LHCN-M2 (cell line): ENCODE results near the gene VPS45. TPM values are rescaled to one million over a fixed set of nuclear protein-coding genes. Genes with fewer than 3 reads are reported as not detected.

Experiments used
- DNase-seq: peaks from one replicate; pipeline ENCODE4 v3.0.0-alpha.2; 2012; ENCODE audit warnings: low read depth
- total RNA-seq: library from RNA; depleted of rRNA; stranded (reverse); fragments of >200 nt; gene quantifications from 2 replicates; pipeline ENCODE4 v1.2.3, GENCODE V29; 2014

VPS45 gene
- total RNA-seq, 1 experiment from 2014 or later = 41.4 TPM

DNA sequence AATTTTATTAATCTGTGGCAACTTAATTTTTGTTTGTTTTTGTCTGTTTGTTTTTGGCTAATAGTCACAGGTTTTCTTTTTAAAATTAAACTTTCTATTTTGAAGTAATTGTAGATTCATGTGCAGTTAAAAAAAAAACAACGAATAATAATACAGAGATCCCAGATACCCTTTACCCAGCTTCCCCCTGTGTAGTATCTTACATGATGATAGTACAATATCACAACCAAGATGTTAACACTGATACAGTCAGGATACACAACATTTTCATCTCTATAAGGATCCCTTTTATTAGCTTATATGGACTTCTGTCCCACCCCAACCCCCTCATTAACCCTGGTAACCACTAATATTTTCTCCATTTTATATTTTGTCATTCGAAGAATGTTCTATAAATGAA, 5.9 kb downstream of the VPS45 start:
- DNase-seq = no peak

DNA sequence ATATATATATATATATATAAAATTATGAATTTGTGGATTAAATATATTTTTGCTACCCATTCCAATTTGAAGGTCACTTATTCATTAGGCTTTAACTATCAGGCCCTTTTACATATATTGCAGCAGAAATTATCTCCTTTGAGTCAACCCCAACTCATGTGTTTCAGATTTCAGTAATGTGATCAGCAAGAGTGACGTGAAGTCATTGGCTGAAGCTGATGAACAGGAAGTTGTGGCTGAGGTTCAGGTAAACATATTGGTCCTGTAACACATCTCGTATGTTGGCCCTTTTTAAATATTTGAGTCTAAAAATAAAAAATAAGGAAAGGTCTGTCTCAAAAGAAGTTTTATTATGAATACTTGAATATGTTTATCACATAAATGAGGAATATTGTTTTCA, 8.5 kb downstream of the VPS45 start:
- DNase-seq = no peak

DNA sequence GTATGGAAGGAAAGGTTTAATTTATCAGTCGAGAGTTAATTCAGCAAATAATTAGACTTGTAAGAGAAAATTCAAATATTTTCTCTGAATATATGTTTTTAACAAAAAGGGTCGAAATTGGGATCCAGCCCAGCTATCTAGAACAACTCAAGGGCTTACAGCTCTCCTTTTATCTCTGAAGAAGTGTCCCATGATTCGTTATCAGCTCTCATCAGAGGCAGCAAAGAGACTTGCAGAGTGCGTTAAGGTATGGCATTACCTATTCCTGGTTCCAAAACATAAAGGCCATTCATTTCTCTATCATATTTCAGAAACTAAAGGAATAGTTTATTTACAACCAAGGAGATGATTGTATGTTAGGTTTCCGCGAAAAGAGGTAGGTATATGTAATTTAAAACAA, 9.4 kb downstream of the VPS45 start:
- DNase-seq = no peak

DNA sequence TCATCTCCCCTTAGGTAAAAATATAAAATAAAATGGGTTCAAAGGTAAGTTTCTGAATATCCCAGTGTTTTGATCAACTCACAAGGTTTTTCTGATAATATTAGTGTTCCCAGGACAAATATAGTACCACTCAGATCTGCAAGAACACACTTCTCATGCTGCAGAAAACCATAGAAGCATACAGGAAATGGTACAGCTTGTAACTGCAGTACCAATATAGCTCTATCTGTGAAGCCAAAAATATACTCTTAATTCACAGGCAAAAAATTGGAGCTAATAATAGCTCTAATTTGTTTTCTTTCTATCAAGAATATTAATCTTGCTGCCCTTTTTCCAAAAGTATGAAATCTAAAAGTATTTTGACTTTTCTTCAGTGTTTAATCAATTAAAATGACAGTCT, 13.2 kb downstream of the VPS45 start:
- no peak for DNase-seq

DNA sequence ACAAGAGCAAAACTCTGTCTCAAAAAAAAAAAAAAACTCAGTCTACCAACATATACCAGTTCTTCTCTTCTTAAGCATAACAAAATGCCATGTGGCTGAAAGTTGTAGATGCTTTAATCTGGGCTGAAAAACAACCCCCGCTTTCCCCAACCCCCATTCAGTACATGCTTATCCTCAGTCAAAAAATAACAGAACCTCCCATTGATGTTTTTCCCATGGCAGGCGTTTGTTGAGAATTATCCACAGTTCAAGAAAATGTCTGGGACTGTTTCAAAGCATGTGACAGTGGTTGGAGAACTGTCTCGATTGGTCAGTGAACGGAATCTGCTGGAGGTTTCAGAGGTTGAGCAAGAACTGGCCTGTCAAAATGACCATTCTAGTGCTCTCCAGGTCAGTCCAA, 14.9 kb downstream of the VPS45 start:
- DNase-seq = no peak

DNA sequence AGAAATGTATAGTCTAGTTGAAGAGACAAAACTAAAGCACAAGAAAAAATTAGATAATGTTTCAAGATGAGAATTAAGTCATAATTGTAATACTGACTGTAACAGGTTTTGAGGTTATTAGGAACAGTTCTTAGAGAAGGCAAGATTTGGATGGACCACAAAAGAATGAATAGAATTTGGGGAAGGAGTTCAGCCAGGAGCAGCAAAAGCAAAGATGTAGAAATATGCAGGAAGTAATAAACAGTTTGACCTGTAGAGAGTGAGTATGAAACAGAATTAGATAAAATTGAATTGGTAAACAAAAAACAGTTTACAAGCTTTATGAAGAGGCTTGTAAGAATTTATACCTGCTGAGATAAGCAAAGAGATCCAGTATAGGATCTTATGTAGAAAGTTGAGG, 16.3 kb downstream of the VPS45 start:
- no peak for DNase-seq

DNA sequence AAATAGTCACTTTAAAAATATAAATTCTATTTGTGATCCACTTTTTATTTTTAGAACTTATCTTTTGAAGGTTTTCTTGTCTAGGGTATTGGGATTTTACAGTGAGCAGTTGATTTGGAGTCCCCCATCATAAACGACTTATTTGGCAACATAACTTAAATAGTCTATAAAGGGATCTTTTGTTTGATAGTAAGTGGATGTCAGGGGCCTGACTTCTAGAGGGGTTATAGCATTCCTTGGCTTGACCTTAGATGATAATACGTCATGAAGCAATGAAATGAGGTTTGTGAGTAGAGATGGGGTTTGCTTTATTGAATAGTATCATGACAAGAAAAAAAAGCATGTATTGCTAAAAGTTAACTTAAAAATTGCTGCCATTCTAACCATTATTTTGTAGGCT, 17.8 kb downstream of the VPS45 start:
- DNase-seq = no peak

DNA sequence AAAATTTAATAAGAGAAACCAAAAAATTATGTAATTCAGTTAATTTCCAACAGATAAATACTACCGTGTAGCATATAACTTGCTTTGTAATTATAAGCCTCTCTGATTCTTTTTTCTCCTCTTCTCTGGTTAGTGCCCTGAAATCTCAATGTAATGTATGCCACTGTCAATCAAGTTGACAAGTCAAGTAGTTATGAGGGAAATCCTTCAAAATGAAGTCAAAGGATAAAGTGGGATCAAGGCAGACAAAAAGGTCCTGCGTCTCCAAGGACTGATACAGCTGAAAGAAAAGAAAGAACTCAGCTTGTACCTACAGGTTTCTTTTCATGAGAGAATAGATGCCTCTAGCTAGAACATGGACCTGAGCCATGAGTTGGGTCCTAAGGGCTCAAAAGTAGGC, 19.8 kb downstream of the VPS45 start:
- no peak for DNase-seq

DNA sequence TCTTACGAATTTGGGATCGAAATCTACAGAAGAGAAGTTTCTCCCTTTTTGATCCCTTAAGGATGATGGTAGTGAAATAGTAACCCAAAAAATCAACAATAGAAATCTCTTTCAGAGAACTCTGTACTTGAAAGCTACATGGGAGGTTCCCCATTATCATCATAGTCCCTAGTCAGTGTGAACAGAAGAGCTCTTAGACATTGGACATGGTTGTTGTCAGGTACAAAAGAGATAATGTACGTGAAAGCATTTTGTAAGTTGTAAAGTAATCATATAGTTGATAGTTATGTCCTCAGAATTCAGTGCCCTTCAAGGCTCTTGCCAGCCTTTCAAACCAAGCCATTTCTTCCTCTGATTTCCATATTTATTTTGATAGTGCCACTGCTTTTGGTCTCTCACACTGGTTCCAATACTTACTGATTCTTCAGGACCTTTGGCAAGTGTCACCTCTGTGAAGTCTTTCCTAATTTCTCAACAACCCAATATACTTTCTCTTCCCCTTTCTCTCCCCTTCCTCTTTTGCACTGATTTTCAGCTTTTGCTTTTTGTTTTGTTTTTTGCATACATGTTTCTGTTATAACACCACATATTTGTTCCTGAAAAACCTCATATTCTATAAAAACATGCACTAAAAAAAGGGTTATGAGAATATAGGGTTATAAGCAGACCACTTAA, 22.4 kb downstream of the VPS45 start:
- no peak for DNase-seq

DNA sequence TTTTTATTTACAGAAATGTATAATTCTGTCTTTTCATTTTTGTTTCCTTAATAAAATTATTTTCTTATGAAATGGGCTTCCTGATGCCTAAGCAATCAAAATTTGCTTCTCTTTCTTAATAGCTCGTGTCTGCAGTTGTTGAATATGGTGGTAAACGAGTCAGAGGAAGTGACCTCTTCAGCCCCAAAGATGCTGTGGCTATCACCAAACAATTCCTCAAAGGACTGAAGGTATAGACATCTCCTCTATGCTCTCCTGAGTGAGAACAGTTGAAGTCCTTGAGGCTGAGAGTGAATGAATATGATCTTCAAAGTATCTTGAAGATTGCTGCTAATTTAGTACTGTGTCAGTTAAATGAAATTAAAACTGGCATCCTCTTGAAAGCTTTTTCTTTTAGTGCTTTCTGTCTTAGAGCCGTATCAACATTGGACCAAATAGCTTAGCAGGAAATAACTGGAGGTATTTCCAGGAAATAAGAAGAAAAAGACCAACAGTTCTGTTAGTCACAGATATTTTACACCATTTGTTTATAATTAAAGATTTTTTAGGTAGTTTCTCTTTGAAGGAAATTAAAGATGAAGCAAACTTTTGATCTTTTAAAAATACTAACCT, 24.7 kb downstream of the VPS45 start:
- peak; percentile 18 for DNase-seq

DNA sequence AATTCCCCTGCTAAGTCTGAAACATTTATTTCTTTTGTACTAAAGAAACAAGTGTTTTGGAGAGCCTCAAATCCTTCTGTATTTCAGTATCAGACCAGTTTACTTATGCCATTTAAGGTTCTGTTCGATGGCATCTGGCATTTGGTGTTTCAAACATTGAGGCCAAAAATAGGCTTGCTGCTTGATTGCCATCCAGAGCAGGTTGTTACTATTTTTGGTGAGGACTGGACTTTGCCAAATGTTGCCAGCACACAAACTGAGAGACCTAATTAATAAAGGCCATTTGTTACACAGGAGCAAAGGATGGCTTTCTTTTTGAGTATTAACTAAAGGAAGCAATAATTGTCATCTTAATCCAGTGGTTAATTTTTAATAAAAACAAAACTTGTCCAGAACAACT, 26.2 kb downstream of the VPS45 start:
- no peak for DNase-seq

DNA sequence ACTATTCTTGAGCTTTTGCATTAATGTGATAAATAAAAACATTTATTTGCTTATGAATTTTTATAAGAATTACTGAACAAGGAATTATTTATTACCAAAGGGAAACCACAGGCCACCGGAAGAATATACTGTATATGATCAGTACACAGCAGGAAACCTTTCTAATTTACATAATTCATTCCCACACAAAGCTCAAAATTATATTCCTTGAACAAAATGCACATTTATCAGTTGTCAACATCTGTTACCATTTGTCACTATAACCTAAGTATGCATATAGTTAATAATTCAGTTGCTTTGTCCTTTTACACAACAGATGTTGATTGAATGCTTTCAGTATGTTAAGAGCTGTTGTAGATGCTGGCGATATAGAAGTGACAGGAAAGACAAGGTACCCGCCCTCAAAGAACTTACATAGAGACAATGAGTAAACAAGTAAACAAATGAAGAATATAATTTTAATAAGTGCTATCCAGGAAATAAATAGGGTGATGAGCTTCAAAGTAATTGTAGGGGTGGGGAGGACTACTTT, 27.2 kb downstream of the VPS45 start:
- no peak for DNase-seq

DNA sequence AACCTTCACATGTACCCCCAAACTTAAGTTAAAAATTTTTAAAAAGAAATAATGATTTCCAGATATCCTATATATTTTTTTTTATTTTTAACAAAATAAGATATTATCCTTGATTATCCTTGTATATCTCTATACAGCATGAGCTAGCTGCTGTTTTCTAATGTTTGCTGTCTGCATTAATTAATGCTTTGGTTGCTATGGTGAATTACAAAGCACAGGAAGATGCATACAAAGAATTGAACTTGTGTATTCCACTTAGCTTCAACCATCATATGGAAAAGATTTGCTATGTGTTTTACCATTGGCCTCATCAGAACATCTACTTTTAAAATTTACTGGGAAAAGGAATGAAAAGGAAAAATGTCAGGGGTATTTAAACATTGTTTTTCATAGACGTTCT, 35.4 kb downstream of the VPS45 start:
- no peak for DNase-seq

DNA sequence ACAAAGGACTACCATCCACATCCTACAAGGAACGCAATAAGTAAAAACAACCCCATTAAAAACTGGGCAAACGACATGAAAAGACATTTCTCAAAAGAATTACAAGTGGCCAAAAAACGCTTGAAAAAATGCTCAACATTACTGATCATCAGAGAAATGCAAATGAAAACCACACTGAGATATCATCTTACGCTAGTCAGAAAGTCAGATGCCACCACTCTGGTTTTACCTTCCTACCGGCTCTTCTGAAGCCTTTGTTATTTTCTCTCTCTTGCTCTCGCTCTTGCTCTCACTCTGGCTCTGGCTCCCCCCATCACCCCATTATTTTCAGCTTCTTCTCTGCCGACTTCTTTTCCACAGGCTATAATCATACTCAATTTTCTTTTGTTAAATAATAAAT, 38.8 kb downstream of the VPS45 start:
- DNase-seq = peak; percentile 34

DNA sequence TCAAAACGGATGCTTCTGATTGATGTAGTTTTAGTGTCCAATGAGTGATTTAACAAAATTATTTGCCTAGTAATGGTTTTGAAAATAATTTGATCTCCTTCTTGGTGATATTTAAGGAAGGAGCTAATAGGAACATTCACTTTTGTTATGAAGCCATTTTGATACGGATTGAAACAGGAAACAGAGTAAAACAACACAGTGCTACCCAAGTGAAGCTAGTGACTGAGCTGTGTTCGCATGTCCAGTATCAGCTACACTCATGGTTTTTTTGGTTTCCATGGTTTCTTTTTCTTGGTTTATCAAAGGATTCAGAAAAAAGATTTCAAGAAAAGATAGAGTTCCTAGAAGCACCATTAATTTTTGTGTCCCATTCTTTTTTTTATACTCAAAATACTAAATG, 42.0 kb downstream of the VPS45 start:
- no peak for DNase-seq

DNA sequence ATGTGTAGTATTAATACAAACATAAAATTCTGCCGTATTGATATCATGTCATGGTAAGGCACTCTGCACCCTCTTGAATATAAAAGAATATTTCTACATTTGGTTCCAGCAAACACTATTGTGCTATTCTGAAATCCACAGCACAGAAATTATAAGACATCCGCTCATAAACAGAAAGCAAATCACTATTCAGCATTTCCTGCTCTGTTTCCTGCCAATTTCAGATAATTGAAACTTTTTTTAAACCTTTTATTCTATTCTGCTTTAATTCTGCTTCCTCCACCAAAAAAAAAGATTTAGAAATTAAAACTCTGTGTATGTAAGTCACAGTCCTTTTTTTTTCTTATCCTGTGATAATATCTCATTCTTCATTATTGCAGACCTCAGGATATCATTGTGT, 42.5 kb downstream of the VPS45 start:
- no peak for DNase-seq

DNA sequence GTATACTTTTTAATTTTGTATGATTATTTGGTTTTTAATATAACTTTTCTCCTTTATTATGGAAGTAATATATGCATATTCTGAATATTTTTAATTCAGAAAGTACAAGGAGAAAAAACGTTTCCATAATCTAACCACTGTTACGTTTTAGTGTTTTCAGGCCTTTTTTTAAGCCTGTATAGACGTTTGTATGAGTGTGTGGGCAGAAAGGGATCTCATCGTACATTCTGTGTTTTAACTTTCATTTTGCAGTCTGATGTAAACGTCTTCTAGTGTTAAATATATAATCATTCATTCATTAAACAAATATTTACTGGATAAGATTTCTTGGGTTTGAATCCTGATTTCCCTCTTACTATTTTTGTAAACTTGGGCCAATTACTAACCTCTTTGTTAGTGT, 44.1 kb downstream of the VPS45 start:
- no peak for DNase-seq

DNA sequence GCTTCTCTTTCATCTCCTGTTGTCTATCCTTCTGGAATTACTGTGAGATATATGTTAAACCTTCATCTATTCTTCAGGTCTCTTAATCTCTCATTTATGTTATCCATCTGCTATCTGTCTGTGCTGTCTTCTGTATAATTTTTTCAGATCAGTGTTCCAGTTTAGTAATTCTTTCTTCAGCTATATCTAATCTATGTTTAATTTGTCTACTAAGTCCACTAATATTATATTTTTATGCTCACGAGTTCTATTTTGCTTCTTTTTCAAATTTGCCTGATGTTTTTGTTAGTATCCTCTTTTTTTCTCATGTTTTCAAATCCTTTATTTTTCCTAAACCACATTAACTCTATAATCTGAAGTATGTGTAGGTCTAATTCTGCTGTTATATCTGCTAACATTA, 47.5 kb downstream of the VPS45 start:
- DNase-seq = no peak

DNA sequence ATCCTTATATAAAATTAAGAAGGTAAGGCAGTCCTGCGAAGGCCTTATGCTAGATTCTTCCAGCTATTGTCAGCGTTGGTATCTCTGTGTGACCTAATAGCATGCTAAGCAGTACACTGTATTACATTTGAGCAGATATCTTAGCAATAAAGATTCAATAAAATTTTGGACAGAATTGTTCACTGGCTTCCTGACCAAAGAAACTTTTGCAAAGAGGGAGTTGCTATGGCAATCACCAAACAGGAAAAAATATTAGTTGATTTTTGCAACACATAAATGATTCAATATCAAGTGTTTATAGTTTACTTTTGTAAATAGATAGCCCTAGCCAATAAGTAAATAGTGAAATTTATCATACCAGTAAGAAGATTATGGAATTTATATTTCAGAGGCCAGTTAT, 51.1 kb downstream of the VPS45 start:
- peak; percentile 5 for DNase-seq

DNA sequence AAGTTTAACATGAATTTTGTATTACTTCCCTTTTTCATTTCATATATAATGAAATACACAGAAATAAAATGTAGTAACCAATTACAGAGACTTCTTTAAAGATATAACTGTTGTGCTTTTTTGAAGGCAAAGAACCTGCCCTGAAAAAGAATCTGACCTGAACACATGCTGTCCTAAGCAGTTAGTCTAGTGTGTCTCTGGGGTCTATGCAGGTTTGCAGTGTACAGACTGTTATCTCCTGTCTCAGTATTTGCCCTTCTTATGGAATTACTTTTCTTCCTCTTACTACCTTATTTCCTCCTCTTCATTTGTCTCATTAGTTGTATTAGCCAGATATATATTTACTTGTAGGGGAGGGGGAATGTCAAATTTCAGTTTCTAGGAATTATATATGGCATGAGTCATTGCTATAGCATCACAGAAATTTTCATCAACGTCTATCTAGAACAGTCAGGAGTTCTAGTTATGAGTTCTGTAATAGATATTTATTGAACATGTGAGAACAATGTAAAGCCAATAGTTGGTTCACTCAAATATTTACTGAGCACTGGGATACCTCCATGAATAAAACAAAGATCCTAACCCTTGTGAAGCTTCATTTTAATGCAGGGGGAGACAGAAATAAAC, 53.8 kb downstream of the VPS45 start:
- no peak for DNase-seq

DNA sequence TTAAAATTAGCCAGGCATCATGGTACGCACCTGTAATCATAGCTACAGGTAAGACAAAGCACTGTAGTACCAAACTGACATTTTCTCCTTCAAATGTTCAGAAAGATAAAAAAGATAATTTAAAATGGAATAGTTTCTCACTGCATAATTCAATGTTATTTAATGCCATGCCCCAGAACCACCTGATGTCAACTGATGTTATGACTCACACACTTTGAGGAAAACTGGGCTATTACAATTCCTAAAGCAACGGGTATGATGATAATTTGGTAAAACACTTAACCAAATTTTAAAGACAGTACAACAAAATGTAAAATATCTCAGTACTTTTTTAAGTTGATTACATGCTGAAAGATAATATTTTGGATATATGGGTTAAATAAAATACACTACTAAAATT, 59.2 kb downstream of the VPS45 start:
- peak; percentile 19 for DNase-seq

DNA sequence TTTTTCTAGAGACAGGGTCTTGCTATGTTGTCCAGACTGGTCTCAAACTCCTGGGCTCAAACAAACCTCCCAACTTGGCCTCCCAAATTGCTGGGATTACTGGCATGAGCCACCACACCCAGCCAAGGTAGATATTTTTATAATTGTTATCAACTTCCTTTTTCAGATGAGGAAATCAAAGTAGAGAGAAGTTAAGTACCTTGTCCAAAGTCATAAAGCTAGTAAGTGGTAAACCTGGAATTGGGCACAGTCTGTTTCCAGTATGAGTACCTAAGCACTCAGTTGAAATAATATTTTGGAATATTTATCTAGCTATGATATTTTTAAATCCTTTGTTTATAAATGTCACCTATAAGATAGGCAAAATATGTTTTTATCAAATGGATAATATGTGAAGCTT, 59.9 kb downstream of the VPS45 start:
- DNase-seq = no peak

DNA sequence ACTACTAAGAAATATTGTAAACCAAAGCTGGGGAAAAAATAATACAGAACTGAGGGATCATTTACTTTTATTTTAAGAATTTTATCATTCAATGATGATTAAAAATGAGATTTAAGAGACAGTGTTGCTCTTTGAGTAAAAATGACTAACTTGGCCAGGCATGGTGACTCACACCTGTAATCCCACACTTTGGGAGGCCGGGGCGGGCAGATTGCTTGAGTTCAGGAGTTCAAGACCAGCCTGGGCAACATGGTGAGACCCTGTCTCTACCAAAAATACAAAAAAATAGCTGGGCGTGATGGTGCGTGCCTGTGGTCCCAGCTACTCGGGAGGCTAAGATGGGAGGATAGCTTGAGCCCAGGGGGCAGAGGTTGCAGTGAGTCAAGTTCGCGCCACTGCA, 60.3 kb downstream of the VPS45 start:
- DNase-seq = peak; percentile 37
